GM12878 (cell line): Measurements from ENCODE around the gene R3HDM2. TPM values are rescaled to one million over a fixed set of nuclear protein-coding genes. Genes with fewer than 3 reads are reported as not detected.

Experiments used
- ATAC-seq: fragments of 200-7000 bp; cut with Tn5 transposase; 3 replicates; pipeline ENCODE4 v1.9.1; 2020; ENCODE audit warnings: mild to moderate bottlenecking, moderate library complexity
- BruUV-seq: library from RNA; stranded (reverse); fragments of 400-500 nt; replicated peaks from 2 replicates; lab custom pipeline; 2021; lab: Mats Ljungman, UMichigan
- CTCF ChIA-PET: fragments of 300-600 bp; sonication (Branson Sonifier 250); formaldehyde crosslinking; extraction: SDS; loops from one replicate; lab custom pipeline; 2021; ENCODE audit warnings: inconsistent platforms; lab: Yijun Ruan, JAX
- POLR2A ChIA-PET: fragments of 350-600 bp; formaldehyde crosslinking; extraction: SDS; loops from one replicate; lab custom pipeline; 2021; ENCODE audit warnings: inconsistent platforms; lab: Charles Lee
- RAD21 ChIA-PET: fragments of 300-600 bp; sonication (Branson Sonifier 250); formaldehyde crosslinking; loops from one replicate; lab custom pipeline; 2023; ENCODE audit warnings: antibody characterized with exemption; ENCODE audit not compliant: unreplicated experiment; lab: Charles Lee
- SMC1A ChIA-PET: fragments of 300-600 bp; sonication (Branson Sonifier 250); formaldehyde crosslinking; loops from one replicate; lab custom pipeline; 2023; ENCODE audit not compliant: unreplicated experiment, uncharacterized antibody; lab: Charles Lee
- DNase-seq: peaks from one replicate; pipeline ENCODE4 v3.0.0-alpha.2; 2011; ENCODE audit warnings: low read depth, low spot score
- FAIRE-seq: peaks from 3 replicates; lab custom pipeline; 2011; peaks lifted over from hg19 to GRCh38; lab: Jason Lieb, UNC
- H2AFZ ChIP-seq: 2 replicates; pipeline ENCODE4 v1.6.0; 2011; ENCODE audit warnings: low read depth, low read length, control low read depth; ENCODE audit not compliant: control insufficient read depth
- H3K27ac ChIP-seq: 2 replicates; pipeline ENCODE4 v1.5.1; 2011; ENCODE audit warnings: control low read depth; ENCODE audit not compliant: control insufficient read depth, insufficient read depth
- H3K27me3 ChIP-seq, 2 experiments: replicated peaks in 1 of 2; 2 replicates each; pipeline versions ENCODE4 v1.6.0 to v1.6.1; 2011; ENCODE audit warnings: low read length in 1 of 2; ENCODE audit not compliant: control insufficient read depth in 2 of 2, insufficient read depth in 2 of 2
- H3K36me3 ChIP-seq, 2 experiments: 2 replicates each; pipeline ENCODE4 v1.5.1; 2011; ENCODE audit warnings: low read length in 1 of 2; ENCODE audit not compliant: control insufficient read depth in 2 of 2, insufficient read depth in 2 of 2
- H3K4me1 ChIP-seq: 2 replicates; pipeline ENCODE4 v1.6.1; 2011; ENCODE audit warnings: mild to moderate bottlenecking, low read length, moderate library complexity, mixed read lengths; ENCODE audit not compliant: control insufficient read depth, insufficient read depth
- H3K4me2 ChIP-seq: 2 replicates; pipeline ENCODE4 v1.6.0; 2011; ENCODE audit warnings: control low read depth; ENCODE audit not compliant: control insufficient read depth, insufficient read depth
- H3K4me3 ChIP-seq: fragments of 200-600 bp; sonication (generic); 2 replicates; pipeline ENCODE4 v1.5.1; 2016
- H3K79me2 ChIP-seq: 2 replicates; pipeline ENCODE4 v1.6.0; 2011; ENCODE audit warnings: low read length; ENCODE audit not compliant: control insufficient read depth, insufficient read depth
- H3K9ac ChIP-seq: 2 replicates; pipeline ENCODE4 v1.8.0; 2011; ENCODE audit warnings: low read length, control low read depth, mixed read lengths; ENCODE audit not compliant: control insufficient read depth, insufficient read depth
- H3K9me3 ChIP-seq: replicated peaks from 3 replicates; pipeline ENCODE4 v1.5.1; 2011; ENCODE audit warnings: mild to moderate bottlenecking, low read length; ENCODE audit not compliant: control insufficient read depth, insufficient read depth
- H4K20me1 ChIP-seq: 2 replicates; pipeline ENCODE4 v1.6.0; 2011; ENCODE audit not compliant: control insufficient read depth, insufficient read depth
- ATF3 ChIP-seq: IDR thresholded peaks from 2 replicates; pipeline ENCODE4 v1.6.1; 2011; ENCODE audit warnings: low read depth, mild to moderate bottlenecking, low read length, moderate library complexity, borderline replicate concordance; ENCODE audit errors: extremely low read depth
- BCL3 ChIP-seq: IDR thresholded peaks from 2 replicates; pipeline ENCODE4 v1.6.1; 2011; ENCODE audit warnings: borderline replicate concordance, low read depth, mild to moderate bottlenecking, moderate library complexity, low read length; ENCODE audit not compliant: insufficient read depth, poor library complexity, severe bottlenecking
- CREB1 ChIP-seq: IDR thresholded peaks from 2 replicates; pipeline ENCODE4 v1.6.1; 2012; ENCODE audit warnings: low read depth, mild to moderate bottlenecking, inconsistent platforms
- HDAC2 ChIP-seq: fragments of 200-600 bp; sonication (generic); IDR thresholded peaks from 2 replicates; pipeline ENCODE4 v1.6.1; 2017
- IKZF1 ChIP-seq: fragments of 450-650 bp; conservative IDR thresholded peaks from 2 replicates; pipeline ENCODE4 v1.6.1; 2017; ENCODE audit warnings: antibody characterized with exemption, mild to moderate bottlenecking
- KAT2A ChIP-seq: conservative IDR thresholded peaks from 2 replicates; pipeline ENCODE4 v1.6.1; 2011; ENCODE audit warnings: low read depth, low read length; ENCODE audit not compliant: control insufficient read depth
- MTA2 ChIP-seq: fragments of 450-650 bp; IDR thresholded peaks from 2 replicates; pipeline ENCODE4 v1.6.1; 2016; ENCODE audit warnings: low read depth, mild to moderate bottlenecking, moderate library complexity
- NBN ChIP-seq: fragments of 450-650 bp; IDR thresholded peaks from 2 replicates; pipeline ENCODE4 v1.6.1; 2016
- SPI1 ChIP-seq: IDR thresholded peaks from 2 replicates; pipeline ENCODE4 v1.6.1; 2011; ENCODE audit warnings: low read depth, mild to moderate bottlenecking, low read length, moderate library complexity, borderline replicate concordance; ENCODE audit not compliant: insufficient read depth
- ZNF217 ChIP-seq: fragments of 450-650 bp; IDR thresholded peaks from 2 replicates; pipeline ENCODE4 v1.6.1; 2017; ENCODE audit warnings: antibody characterized with exemption, mild to moderate bottlenecking
- WGBS: methylation state at CpG from one replicate; pipeline ENCODE4 v1.1.6; 2016; ENCODE audit warnings: low lambda C conversion rate; ENCODE audit not compliant: insufficient replicate concordance, insufficient coverage; ENCODE audit errors: missing lambda C conversion rate; 5-methylcytosine and 5-hydroxymethylcytosine counted together
- in situ Hi-C: fragments of 300-500 bp; cut with MboI; formaldehyde crosslinking; loops from 9 replicates; pipeline ENCODE4 v1.14.3; 2018; ENCODE audit warnings: mixed read lengths
- intact Hi-C: fragments of 100-400 bp; cut with micrococcal nuclease; formaldehyde crosslinking; loops from one replicate; pipeline ENCODE4 v1.14.2; 2022; ENCODE audit not compliant: unreplicated experiment
- polyA plus RNA-seq, 11 experiments: library from polyadenylated mRNA; depleted of rRNA in 4 of 11; unstranded in 6 of 11; stranded (reverse) in 5 of 11; fragments of >200 nt; fragmentation: Nextera tagmentation in 4 of 11; fragmentation: Illumina TruSeq in 1 of 11; extraction: Ambion mirVana in 4 of 11; extraction: Trizol in 1 of 11; gene quantifications; 1 replicate in 1 of 11; 2 replicates in 10 of 11; pipeline versions ENCODE4 v1.2.1 to v1.2.3, GENCODE V29; 2011 to 2016; ENCODE audit warnings: inconsistent platforms in 2 of 11, missing spikeins in 2 of 11, low read depth in 1 of 11
- total RNA-seq, 4 experiments: library from RNA; depleted of rRNA in 3 of 4; stranded (reverse); fragments of >200 nt in 3 of 4; fragmentation: Illumina TruSeq in 1 of 4; extraction: Trizol in 1 of 4; gene quantifications; 2 replicates each; pipeline versions ENCODE4 v1.2.1 to v1.2.3, GENCODE V29; 2013 to 2021
- TF ChIP-seq, protein P1 (sequence below): fragments of 450-650 bp; formaldehyde crosslinking; IDR thresholded peaks from 2 replicates; pipeline ENCODE4 v1.5.0; 2022; ENCODE audit warnings: mild to moderate bottlenecking, missing genetic modification characterization
- TF ChIP-seq, protein P2 (sequence below): fragments of 150-350 bp; IDR thresholded peaks from 2 replicates; pipeline ENCODE4 v1.6.1; 2016; ENCODE audit warnings: low read depth, low read length

The R3HDM2 gene
- total and polyA plus RNA-seq, 10 of the 15 experiments (the other 5 are each of a cell fraction or from before 2014, with no cell fraction given) = 4.6 to 26.1 (median 11.2) TPM

DNA sequence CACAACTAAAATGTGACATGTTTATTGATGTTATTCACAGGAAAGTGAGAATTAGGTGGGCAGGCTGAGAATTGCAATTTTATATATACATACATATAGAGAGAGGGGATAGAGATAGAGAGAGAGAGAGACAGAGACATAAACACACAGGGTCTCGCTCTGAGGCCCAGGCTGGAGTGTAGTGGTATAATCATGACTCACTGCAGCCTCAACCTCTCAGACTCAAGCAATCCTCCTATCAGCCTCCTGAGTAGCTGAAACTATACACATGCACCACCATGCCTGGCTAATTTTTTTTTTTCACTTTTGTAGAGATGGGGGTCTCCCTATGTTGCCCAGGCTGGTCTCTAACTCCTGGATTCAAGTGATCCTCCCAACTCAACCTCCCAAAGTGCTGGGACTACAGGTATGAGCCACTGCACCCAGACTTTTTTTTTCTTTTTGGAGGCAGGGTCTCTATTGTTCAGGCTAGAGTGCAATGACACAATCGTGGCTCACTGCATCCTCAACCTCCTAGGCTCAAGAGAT, 49.1 kb downstream of the R3HDM2 start (continued):
- TF ChIP-seq BCL3 (no peak), CREB1 (no peak), IKZF1 (no peak)

DNA sequence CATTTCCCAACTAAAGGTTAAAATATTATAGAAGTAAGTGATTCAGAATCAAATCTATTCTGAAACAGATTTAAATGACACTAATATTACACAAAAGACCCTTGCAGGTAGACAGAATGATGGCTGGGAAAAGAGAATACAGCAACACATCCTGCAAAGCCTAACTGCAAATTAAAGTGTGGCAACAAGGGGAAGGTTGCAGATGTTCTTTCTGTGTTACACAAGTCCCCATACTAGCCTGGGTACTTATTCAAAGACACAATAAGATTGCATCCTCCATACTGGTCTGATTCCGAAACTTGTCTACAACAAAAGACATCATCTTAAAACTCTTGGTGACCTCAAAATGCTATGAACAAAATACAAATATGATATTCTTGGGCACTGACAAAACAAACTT, 50.5 kb downstream of the R3HDM2 start:
- SMC1A ChIA-PET = interaction anchor here (1.3 to 1.7 kb wide), 3 partner anchors 40 to 79 kb away, joined by 3 to 4 read pairs (median 4); no protein-coding TSS in a partner anchor
- no TSS peak for BruUV-seq
- FAIRE-seq = no peak
- in situ Hi-C loops (no loop called here), intact Hi-C loops (no loop called here)
- 96% methylated on average over 1 of the region's 1 CpG for WGBS
- no peaks in the 10 kb centered on the region; a peak in 1 of 4 replicates for H3K36me3 ChIP-seq
- no peak overlapping the region for H3K27ac ChIP-seq
- no peak overlapping the region for H3K9ac ChIP-seq
- H4K20me1 ChIP-seq = no peaks in the 10 kb centered on the region
- no peak overlapping the region for H3K4me2 ChIP-seq
- CTCF ChIA-PET = interaction anchor here (0.7 to 1.4 kb wide), 3 partner anchors 72 to 79 kb away, joined by 3 to 8 read pairs (median 6); partner anchors contain the start of gene INHBE
- H2AFZ ChIP-seq = no peak overlapping the region
- RAD21 ChIA-PET = no interaction called here
- H3K27me3 ChIP-seq = no peaks in the 10 kb centered on the region
- H3K4me3 ChIP-seq = no peak overlapping the region
- H3K79me2 ChIP-seq = no peaks in the 10 kb centered on the region
- peaks cover 11% of the 10 kb centered on the region for H3K4me1 ChIP-seq
- no peaks in the 10 kb centered on the region for H3K9me3 ChIP-seq
- ATAC-seq = peak; percentile 37; the same call in 2 of the 3 replicates
- POLR2A ChIA-PET = interaction anchor here (1.0 kb wide), 1 partner anchor 9 kb away, joined by 7 read pairs; no protein-coding TSS in a partner anchor
- no peak for DNase-seq
- TF ChIP-seq HDAC2 (no peak), ATF3 (no peak), KAT2A (no peak), MTA2 (no peak), SPI1 (no peak), NBN (no peak), ZNF217 (no peak)
- TF ChIP-seq, protein P1, sequence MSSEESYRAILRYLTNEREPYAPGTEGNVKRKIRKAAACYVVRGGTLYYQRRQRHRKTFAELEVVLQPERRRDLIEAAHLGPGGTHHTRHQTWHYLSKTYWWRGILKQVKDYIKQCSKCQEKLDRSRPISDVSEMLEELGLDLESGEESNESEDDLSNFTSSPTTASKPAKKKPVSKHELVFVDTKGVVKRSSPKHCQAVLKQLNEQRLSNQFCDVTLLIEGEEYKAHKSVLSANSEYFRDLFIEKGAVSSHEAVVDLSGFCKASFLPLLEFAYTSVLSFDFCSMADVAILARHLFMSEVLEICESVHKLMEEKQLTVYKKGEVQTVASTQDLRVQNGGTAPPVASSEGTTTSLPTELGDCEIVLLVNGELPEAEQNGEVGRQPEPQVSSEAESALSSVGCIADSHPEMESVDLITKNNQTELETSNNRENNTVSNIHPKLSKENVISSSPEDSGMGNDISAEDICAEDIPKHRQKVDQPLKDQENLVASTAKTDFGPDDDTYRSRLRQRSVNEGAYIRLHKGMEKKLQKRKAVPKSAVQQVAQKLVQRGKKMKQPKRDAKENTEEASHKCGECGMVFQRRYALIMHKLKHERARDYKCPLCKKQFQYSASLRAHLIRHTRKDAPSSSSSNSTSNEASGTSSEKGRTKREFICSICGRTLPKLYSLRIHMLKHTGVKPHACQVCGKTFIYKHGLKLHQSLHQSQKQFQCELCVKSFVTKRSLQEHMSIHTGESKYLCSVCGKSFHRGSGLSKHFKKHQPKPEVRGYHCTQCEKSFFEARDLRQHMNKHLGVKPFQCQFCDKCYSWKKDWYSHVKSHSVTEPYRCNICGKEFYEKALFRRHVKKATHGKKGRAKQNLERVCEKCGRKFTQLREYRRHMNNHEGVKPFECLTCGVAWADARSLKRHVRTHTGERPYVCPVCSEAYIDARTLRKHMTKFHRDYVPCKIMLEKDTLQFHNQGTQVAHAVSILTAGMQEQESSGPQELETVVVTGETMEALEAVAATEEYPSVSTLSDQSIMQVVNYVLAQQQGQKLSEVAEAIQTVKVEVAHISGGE (CRISPR knock-in tag) = no peak
- TF ChIP-seq, protein P2, sequence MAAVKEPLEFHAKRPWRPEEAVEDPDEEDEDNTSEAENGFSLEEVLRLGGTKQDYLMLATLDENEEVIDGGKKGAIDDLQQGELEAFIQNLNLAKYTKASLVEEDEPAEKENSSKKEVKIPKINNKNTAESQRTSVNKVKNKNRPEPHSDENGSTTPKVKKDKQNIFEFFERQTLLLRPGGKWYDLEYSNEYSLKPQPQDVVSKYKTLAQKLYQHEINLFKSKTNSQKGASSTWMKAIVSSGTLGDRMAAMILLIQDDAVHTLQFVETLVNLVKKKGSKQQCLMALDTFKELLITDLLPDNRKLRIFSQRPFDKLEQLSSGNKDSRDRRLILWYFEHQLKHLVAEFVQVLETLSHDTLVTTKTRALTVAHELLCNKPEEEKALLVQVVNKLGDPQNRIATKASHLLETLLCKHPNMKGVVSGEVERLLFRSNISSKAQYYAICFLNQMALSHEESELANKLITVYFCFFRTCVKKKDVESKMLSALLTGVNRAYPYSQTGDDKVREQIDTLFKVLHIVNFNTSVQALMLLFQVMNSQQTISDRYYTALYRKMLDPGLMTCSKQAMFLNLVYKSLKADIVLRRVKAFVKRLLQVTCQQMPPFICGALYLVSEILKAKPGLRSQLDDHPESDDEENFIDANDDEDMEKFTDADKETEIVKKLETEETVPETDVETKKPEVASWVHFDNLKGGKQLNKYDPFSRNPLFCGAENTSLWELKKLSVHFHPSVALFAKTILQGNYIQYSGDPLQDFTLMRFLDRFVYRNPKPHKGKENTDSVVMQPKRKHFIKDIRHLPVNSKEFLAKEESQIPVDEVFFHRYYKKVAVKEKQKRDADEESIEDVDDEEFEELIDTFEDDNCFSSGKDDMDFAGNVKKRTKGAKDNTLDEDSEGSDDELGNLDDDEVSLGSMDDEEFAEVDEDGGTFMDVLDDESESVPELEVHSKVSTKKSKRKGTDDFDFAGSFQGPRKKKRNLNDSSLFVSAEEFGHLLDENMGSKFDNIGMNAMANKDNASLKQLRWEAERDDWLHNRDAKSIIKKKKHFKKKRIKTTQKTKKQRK = no peak
